HG02759 (cell line): ENCODE data around the gene SAP130.
"Not testable (repeated sequence)": the region's sequence is repeated elsewhere in the genome, so short reads cannot be mapped to it uniquely, and the experiment has no call there.

Experiments used
- ATAC-seq: cut with Tn5 transposase; IDR thresholded peaks from one replicate; pipeline ENCODE4 v1.9.1; 2021; ENCODE audit warnings: mild to moderate bottlenecking, moderate library complexity; ENCODE audit not compliant: unreplicated experiment

Gene SAP130

GRCh38 chr2:127953849-127954248 is 74.0 kb downstream of the SAP130 start:
- no peak for ATAC-seq

GRCh38 chr2:127953128-127953718 is 74.6 kb downstream of the SAP130 start:
- ATAC-seq = no peak

- ATAC-seq = no peak
Observed at GRCh38 chr2:127951026-127951425, 76.8 kb downstream of the SAP130 start.

GRCh38 chr2:127950264-127950663 is 77.6 kb downstream of the SAP130 start:
- no peak for ATAC-seq

GRCh38 chr2:127945281-127945680 is 82.6 kb downstream of the SAP130 start:
- ATAC-seq = no peak

DNA sequence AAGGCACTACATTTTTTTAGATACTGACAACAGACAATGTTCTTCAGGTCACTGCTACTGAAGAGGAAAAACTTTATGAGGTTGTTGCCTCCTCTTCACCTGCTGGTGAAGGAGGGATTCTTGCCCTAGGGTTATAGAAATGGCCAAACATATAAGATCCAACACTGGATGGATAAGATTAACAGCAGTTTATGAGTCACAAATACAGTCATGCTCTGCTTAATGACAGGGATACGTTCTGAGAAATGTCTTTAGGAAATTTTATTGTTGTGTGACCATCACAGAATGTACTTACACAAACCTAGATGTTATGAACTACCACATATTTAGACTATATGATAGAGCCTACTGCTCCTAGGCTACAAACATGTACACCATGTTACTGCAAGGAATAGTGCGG is 84.7 kb downstream of the SAP130 start:
- no peak for ATAC-seq

GRCh38 chr2:127942002-127942401 is 85.9 kb downstream of the SAP130 start:
- ATAC-seq = no peak

GRCh38 chr2:127941461-127941860 is 86.4 kb downstream of the SAP130 start:
- ATAC-seq = no peak

- ATAC-seq = no peak
Observed at GRCh38 chr2:127940641-127941040, 87.2 kb downstream of the SAP130 start.

GRCh38 chr2:127935337-127935736 is 92.5 kb downstream of the SAP130 start:
- ATAC-seq = no peak

GRCh38 chr2:127932199-127932876 is 95.5 kb downstream of the SAP130 start:
- no peak for ATAC-seq

- no peak for ATAC-seq
Observed at GRCh38 chr2:127929449-127929848, 98.4 kb downstream of the SAP130 start.

DNA sequence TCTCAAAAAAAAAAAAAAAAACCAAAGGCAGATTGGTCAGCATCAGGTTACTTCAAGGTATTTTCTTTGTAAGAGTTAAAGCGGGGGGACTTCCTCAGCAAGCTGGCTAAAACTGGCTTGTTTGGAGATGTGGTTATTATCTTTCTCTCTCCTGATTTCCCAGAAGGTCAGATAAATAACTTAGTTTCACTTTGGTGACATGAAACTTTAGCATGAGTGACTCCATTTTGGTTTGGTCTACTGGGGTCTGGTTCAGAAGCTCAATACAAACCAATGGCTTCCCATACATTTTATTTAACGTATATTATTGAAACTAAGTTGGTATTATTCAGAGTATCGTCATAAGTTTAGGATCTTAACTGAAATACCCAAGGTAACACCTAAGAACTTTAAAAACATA is 100.5 kb downstream of the SAP130 start:
- no peak for ATAC-seq

GRCh38 chr2:127917916-127918315 is 109.9 kb downstream of the SAP130 start:
- no peak for ATAC-seq

DNA sequence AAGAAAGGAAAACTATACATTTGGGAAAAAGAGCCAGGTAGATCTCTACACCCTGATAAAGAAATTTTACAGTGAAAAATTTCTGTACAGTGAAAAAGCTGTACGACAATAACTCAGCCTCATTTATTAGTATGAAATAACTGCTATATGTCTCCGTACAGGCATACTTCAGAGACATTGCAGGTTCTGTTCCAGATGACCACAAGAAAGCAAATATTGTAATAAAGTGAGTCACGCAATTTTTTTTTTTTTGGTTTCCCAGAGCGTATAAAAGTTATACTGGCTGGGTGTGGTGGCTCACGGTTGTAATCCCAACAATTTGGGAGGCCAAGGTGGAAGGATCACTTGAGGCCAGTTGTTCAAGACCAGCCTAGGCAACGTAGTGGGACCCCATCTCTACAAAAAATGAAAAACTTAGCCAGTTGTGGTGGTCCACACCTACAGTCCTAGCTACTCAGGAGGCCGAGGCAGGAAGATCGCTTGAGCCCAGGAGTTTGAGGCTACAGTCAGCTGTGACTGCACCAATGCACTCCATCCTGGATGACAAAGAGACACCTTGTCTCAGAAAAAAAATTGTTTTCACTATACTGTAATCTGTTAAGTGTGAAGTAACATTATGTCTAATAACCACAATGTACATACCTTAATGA is 113.9 kb downstream of the SAP130 start:
- no peak for ATAC-seq

DNA sequence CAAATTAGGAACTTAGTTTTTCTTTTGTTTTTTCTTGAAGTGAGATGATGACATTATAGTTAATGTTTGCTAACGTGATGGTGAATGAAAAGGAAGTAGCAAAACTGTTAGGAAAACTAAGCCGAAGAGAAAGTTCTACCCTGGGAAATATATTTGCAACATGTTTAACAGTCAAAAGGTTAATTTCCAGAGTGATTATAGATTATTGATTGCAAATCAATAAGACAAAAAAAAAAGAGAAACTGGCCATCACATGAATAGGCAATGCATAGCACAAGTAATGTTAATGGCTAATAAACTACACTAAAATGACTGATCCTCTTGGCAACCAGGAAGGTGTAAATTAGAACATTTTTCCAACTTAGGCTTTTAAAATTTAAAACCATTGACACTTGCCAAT is 116.1 kb downstream of the SAP130 start:
- no peak for ATAC-seq

DNA sequence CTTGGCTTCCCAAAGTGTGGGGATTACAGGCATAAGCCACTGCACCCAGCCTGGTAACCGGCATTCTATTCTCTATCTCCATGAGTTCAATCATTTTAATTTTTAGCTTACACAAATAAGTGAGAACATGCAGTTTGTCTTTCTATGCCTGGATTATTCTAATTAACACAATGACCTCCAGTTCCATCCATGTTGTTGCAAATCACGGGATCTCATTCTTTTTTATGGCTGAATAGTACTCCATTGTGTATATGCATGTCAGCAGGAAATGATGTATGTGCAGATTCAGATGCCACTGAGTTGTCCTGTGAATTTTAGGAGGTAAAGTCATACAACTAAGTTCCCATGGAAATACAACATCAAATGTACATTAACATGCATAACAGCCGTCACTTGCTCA is 117.4 kb downstream of the SAP130 start:
- no peak for ATAC-seq

DNA sequence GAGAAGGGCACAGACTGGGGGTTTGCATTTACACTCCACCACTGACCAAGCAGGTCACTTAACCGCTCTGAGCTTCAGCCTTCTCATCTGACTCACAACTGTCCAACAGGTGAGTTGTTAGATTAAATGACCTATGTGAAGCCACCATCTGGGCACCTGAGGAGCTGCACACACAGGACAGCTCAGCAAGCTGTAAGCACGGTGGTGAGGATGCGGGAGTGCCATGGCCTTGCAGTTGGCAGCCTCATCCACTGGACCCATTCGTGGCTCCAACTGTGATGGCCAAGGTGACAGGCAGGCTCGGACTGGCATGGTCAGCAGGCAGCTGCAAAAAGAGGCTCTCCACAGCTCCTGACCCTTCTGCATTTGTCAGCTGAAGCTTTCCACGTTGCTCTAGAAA is 118.8 kb downstream of the SAP130 start:
- ATAC-seq = no peak

DNA sequence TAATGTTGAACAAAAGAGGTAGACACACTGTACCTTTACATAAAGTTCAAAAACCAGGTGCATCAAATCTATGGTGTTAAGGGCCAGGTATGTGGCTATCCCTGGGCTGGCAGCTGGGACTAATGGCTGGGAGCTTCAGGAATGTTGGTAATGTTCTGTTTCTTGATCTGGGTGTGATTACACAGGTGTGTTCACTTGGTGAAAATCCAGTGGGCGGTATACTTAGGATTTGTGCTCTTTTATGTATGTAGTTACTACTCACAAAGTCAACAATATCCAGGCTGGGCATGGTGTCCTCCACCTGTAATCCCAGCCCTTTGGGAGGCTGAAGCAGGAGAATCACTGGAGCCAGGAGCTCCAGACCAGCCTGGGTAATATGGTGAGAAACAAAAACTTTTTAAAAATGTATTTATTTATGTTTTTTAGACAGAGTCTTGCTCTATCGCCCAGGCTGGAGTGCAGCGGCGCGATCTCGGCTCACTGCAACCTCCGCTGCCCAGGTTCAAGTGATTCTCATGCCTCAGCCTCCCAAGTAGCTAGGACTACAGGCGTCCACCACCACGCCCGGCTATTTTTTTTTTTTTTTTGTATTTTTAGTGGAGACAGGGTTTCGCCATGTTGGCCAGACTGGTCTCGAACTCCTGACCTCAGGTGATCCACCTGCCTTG is 120.0 kb downstream of the SAP130 start:
- ATAC-seq = not testable (repeated sequence)

DNA sequence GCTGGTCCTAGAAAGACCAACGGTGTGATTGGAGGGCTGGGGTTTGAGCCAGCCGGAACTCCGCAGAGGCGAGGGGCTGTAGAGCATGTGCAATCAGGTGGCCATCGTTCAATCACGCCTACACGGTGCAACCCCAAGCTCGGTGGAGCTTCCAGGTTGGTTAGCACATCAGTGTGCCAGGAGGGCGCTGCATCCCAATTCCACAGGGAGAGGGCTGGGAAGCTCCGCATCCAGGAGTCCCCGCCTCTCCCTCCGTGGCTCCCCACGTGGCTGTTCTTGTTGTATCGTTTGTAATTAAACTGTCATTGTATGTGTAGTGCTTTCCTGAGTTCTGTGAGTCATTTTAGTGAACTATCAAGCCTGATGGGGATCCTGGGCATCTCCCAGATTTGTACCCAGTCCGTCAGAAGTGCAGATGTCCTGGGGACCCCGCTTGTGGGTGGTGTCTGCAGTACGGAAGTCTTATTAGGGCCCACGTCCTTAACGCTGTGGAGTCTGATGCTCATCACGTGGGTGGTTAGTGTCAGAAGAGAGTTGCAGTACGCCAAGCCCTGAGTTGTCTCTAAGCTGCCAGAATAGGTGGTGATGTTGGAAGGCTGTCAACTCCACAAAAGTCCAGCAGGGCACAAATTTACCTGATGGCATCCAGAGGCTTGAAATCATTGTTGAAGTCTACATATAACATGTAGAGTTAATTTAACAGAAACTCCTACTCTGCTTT is 121.5 kb downstream of the SAP130 start:
- ATAC-seq = no peak

DNA sequence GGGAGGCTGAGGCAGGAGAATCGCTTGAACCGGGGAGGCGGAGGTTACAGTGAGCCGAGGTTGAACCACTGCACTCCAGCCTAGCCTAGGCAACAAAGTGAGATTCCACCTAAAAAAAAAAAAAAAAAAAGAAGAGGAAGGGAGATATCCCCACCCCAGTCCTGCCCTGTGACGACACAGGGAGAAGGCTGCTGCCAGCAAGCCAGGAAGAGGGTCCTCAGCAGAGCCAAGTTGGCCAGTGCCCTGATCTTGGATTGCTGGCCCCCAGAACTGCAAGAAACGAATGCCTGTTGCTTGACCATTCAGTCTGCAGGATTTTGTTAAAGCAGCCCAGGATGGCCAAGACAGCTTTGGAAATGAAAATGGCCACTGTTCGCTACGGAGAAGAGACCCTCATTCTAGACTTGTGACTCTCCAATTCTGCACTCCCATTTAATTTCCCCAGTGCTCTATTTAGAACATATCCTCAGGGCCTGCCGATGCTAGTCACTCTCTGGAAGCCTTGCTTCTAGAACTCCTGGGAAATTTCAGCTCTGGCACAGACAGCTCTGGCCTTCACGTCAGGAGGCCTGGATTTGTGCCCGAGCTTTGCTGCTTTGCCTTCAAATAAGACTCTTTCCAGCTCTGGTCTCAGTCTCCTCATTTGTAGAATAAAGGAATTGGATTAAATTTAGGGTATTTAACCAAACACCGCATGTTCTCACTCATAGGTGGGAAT is 126.4 kb downstream of the SAP130 start:
- ATAC-seq = no peak
